Colonic mucosa (tissue), 4 donors: ENCODE measurements around the gene RAPGEF5. TPM values are rescaled to one million over a fixed set of nuclear protein-coding genes. Genes with fewer than 3 reads are reported as not detected.

Experiments
- DNase-seq: peaks from one replicate; pipeline ENCODE4 v3.0.0-alpha.2; 2020
- H3K27ac ChIP-seq: fragments of 200-600 bp; one replicate; pipeline ENCODE4 v1.8.0; 2021
- H3K27me3 ChIP-seq: fragments of 200-600 bp; one replicate; pipeline ENCODE4 v1.8.0; 2021
- H3K36me3 ChIP-seq: fragments of 200-600 bp; one replicate; pipeline ENCODE4 v1.8.0; 2021
- H3K4me1 ChIP-seq: fragments of 200-600 bp; one replicate; pipeline ENCODE4 v1.8.0; 2021; ENCODE audit warnings: mild to moderate bottlenecking
- H3K4me3 ChIP-seq: fragments of 200-600 bp; one replicate; pipeline ENCODE4 v1.8.0; 2021
- H3K9ac ChIP-seq, 2 donors: one replicate each; pipeline ENCODE4 v1.7.0; 2013; ENCODE audit warnings: control low read depth in 2 of 2, low read depth in 2 of 2, low read length in 2 of 2
- H3K9me3 ChIP-seq: fragments of 200-600 bp; one replicate; pipeline ENCODE4 v1.8.0; 2021
- intact Hi-C: fragments of 100-400 bp; cut with DNase I; formaldehyde crosslinking; loops from one replicate; pipeline ENCODE4 v1.14.1; 2022
- total RNA-seq, 2 donors: library from RNA; stranded (reverse); fragmentation: NEBNext Ultra II Directional in 1 of 2; extraction: Animal tissue kit (Norgen Biotek cat#: 25700) in 1 of 2; gene quantifications; one replicate each; pipeline ENCODE4 v1.2.1, GENCODE V29; 2021
- TF ChIP-seq, protein P1 (sequence below): fragments of 200-600 bp; IDR thresholded peaks from one replicate; pipeline ENCODE4 v1.8.0; 2022; ENCODE audit warnings: antibody characterized with exemption, mild to moderate bottlenecking
- donor health status: healthy.
- donor health status: DM: no; HTN: no; CAD: no.
- donor health status: DM: no; HTN: no; CAD: no.

RAPGEF5 gene
- total RNA-seq, 2 donors from 2014 or later = 39.9 to 42.2 TPM

DNA sequence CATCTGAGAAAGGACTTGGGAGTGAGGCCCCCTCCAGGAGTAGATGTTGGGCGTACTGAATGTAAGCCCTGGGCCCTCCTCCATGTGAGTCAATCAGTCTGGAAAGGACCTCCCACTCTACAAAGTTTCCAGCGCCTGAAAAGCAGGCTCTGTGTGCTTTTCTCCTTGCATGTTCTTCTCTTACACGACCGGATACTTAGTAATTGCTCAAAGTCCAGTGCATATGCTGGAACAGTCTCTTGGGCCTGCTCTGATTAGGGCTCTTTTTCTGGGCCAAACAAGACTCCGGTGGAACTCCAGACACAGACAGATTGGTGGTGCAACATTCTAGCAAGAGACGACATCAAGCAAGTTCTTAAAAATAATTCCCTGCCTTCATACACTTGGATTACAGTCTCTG is 38.3 kb upstream of the RAPGEF5 start:
- DNase-seq = no peak
- H3K9ac ChIP-seq = no peak overlapping the region
- no peak overlapping the region for H3K4me3 ChIP-seq
- no peaks in the 10 kb centered on the region for H3K27me3 ChIP-seq
- intact Hi-C loops = no loop called here
- H3K36me3 ChIP-seq = no peaks in the 10 kb centered on the region
- no peak overlapping the region for H3K27ac ChIP-seq
- TF ChIP-seq, protein P1, sequence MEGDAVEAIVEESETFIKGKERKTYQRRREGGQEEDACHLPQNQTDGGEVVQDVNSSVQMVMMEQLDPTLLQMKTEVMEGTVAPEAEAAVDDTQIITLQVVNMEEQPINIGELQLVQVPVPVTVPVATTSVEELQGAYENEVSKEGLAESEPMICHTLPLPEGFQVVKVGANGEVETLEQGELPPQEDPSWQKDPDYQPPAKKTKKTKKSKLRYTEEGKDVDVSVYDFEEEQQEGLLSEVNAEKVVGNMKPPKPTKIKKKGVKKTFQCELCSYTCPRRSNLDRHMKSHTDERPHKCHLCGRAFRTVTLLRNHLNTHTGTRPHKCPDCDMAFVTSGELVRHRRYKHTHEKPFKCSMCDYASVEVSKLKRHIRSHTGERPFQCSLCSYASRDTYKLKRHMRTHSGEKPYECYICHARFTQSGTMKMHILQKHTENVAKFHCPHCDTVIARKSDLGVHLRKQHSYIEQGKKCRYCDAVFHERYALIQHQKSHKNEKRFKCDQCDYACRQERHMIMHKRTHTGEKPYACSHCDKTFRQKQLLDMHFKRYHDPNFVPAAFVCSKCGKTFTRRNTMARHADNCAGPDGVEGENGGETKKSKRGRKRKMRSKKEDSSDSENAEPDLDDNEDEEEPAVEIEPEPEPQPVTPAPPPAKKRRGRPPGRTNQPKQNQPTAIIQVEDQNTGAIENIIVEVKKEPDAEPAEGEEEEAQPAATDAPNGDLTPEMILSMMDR = no peak
- no peaks in the 10 kb centered on the region for H3K9me3 ChIP-seq
- no peaks in the 10 kb centered on the region for H3K4me1 ChIP-seq

- H3K36me3 ChIP-seq = no peaks in the 10 kb centered on the region
- no peaks in the 10 kb centered on the region for H3K9me3 ChIP-seq
- intact Hi-C loops = no loop called here
- TF ChIP-seq, protein P1 = no peak
- no peak for DNase-seq
- H3K9ac ChIP-seq = no peak overlapping the region
- no peaks in the 10 kb centered on the region for H3K4me1 ChIP-seq
- no peak overlapping the region for H3K4me3 ChIP-seq
- no peaks in the 10 kb centered on the region for H3K27me3 ChIP-seq
- no peak overlapping the region for H3K27ac ChIP-seq
Measured at GRCh38 chr7:22394739-22395138, 37.8 kb upstream of the RAPGEF5 start.

- TF ChIP-seq, protein P1 = no peak
- intact Hi-C loops = no loop called here
Measured at GRCh38 chr7:22393913-22394729, 37.2 kb upstream of the RAPGEF5 start.

DNA sequence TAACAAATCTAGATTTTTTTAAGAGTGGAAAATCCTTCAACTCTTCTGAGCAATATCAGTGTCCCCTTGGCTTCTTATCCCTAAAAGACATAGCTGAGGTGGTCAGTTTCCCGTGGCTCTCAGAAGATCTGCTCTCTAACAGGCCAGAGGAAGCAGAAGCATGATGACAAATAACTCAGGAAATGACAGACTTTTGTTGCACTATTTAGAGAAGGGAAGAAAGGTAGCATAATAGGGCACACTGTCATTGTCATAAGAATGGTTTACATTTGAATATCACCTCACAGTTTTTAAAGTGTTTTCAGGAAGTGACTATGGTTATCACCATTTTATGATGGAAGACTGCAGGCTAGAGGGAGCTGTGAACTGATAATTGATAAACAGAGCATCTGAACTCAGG is 33.6 kb upstream of the RAPGEF5 start:
- no peaks in the 10 kb centered on the region for H3K9me3 ChIP-seq
- intact Hi-C loops = no loop called here
- no peaks in the 10 kb centered on the region for H3K27me3 ChIP-seq
- H3K9ac ChIP-seq = no peak overlapping the region
- TF ChIP-seq, protein P1 = no peak
- no peak for DNase-seq
- no peaks in the 10 kb centered on the region for H3K4me1 ChIP-seq
- H3K4me3 ChIP-seq = no peak overlapping the region
- H3K36me3 ChIP-seq = no peaks in the 10 kb centered on the region
- no peak overlapping the region for H3K27ac ChIP-seq

More at GRCh38 chr7:22393913-22394729, 37.2 kb upstream of the RAPGEF5 start:
- Histone ChIP-seq H3K9me3 (no peaks in the 10 kb centered on the region), H3K27ac (no peak overlapping the region), H3K4me1 (no peaks in the 10 kb centered on the region), H3K36me3 (no peaks in the 10 kb centered on the region), H3K9ac (no peak overlapping the region), H3K4me3 (no peak overlapping the region), H3K27me3 (no peaks in the 10 kb centered on the region)
- DNase-seq = no peak

DNA sequence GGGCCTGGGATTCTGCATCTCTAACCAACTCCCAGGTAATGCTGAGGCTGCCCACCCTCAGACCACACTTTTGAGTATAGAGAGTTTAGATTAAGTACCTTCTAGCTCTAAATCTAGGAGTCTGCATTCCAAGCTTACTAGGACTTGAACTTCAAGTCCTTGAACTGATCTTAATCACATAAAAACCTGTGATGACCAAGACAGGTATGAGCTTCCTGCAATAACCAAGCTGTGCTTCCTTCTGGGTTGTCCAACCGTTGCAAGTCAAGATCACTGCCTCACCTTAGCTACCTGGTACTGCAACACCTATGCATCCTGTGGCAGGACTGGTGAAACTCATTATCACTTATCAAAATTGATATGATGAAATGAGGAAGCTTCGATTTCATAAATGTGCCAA is 32.9 kb upstream of the RAPGEF5 start:
- H3K27ac ChIP-seq = no peak overlapping the region
- no peak overlapping the region for H3K4me3 ChIP-seq
- no peaks in the 10 kb centered on the region for H3K27me3 ChIP-seq
- DNase-seq = no peak
- no peak overlapping the region for H3K9ac ChIP-seq
- TF ChIP-seq, protein P1 = no peak
- H3K36me3 ChIP-seq = no peaks in the 10 kb centered on the region
- no peaks in the 10 kb centered on the region for H3K9me3 ChIP-seq
- intact Hi-C loops = no loop called here
- H3K4me1 ChIP-seq = no peaks in the 10 kb centered on the region
